RCC 7860 (cell line): ENCODE results near the gene OAS3.

Source experiments
- DNase-seq: peaks from one replicate; pipeline ENCODE4 v3.0.0-alpha.2; 2015; ENCODE audit warnings: low spot score
- FAIRE-seq: peaks from 2 replicates; lab custom pipeline; 2012; peaks lifted over from hg19 to GRCh38; lab: Jason Lieb, UNC

The OAS3 gene

DNA sequence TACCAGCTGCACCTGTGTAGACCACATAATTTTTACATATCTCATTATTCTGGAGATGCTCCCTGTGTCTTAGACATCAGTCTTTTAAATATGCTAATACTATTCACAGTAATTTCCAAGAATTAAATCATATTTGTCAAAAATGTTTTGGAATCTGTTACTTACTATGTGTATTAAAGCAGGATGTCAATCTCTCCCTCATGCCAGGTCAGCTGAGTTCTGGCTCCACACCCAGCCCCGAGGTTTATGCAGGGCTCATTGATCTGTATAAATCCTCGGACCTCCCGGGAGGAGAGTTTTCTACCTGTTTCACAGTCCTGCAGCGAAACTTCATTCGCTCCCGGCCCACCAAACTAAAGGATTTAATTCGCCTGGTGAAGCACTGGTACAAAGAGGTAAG, 67.9 kb downstream of the OAS3 start:
- DNase-seq = no peak
- FAIRE-seq = no peak

DNA sequence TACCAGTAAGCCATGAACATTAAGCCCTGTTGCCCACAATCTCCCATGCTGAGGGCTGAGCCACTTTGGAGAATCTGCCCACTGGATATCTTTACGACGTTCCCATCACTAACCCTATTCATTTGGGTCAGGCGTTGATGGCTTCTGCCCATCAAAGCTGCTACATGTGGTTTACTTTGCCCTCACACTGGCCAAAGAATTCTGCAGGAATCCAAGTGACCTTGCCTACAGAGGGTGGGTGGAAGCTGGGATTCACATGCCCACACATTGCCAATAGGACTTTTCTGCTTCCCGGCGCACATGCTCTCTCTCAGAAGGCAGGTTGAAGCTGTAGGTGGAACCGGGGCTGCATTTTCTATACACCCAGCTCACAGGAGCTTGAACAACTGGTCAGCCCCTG, 68.4 kb downstream of the OAS3 start:
- DNase-seq (no peak), FAIRE-seq (no peak)

GRCh38 chr12:113007166-113007565, 68.9 kb downstream of the OAS3 start:
- DNase-seq = peak; percentile 61
- FAIRE-seq = peak; percentile 82

DNA sequence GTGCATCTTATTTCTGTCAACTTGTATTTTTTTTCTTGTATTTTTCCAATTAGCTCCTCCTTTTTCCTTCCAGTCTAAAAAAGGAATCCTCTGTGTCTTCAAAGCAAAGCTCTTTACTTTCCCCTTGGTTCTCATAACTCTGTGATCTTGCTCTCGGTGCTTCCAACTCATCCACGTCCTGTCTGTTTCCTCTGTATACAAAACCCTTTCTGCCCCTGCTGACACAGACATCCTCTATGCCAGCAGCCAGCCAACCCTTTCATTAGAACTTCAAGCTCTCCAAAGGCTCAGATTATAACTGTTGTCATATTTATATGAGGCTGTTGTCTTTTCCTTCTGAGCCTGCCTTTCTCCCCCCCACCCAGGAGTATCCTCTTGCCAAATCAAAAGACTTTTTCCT, 72.4 kb downstream of the OAS3 start:
- FAIRE-seq = no peak

DNA sequence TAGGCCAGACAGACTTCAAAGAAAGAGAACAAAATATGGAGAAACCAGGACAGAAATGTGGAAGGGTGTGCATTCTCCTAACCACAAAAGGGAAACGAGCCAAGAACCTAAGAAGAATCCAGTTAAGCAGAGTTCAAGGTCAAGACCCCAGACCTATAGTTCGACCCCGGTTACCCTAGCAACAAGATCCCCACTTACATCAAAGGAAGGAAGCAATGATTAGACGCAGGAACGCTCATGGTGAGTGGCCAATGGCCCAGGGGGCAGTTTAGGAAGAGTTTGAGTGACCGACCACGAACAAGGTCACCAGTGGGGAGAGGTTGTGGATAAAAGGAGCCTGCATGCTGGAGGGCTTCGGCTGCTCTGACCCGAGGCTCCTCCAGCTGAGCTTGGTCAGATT, 76.3 kb downstream of the OAS3 start:
- DNase-seq = no peak
- no peak for FAIRE-seq

More for the DNA sequence above, 72.4 kb downstream of the OAS3 start:
- no peak for DNase-seq

GRCh38 chr12:113016796-113017195, 78.5 kb downstream of the OAS3 start:
- no peak for FAIRE-seq
- DNase-seq = no peak

GRCh38 chr12:113019025-113019424, 80.8 kb downstream of the OAS3 start:
- FAIRE-seq (no peak), DNase-seq (no peak)

DNA sequence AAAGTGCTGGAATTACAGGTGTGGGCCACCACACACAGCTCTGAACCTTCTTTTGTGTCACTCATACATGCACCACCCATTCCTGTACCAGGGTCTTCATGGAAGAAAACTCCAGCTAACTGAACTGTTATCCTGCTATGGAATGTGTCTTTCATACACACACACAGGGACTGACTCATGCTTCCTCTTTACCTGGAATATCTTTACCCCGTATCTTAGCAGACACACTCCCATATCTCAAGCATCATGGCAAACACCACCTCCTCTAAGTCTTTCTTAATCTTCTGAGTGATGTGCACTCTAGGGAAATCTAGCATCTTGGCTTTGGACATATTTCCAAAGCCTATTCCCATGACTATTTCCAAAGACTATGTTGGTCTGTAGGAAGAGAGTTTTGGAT, 83.2 kb downstream of the OAS3 start:
- DNase-seq (no peak), FAIRE-seq (no peak)
